NOMO-1 (cell line): ENCODE data around the gene DMAP1.

Experiments used
- DNase-seq, 2 experiments: peaks; one replicate each; lab custom pipeline; 2025; ENCODE audit not compliant: unreplicated experiment in 2 of 2; lab: John Stamatoyannopoulos, UW

DMAP1 gene

GRCh38 chr1:44251989-44252671, 38.9 kb downstream of the DMAP1 start:
- DNase-seq: no peak

GRCh38 chr1:44254392-44254910, 41.2 kb downstream of the DMAP1 start:
- no peak for DNase-seq

GRCh38 chr1:44256762-44257554, 43.7 kb downstream of the DMAP1 start:
- no peak for DNase-seq

GRCh38 chr1:44259090-44259489, 45.8 kb downstream of the DMAP1 start:
- DNase-seq: no peak

- DNase-seq: no peak
These were observed 47.5 kb downstream of the DMAP1 start for GRCh38 chr1:44260792-44261170.

GRCh38 chr1:44261171-44261817, 48.0 kb downstream of the DMAP1 start:
- no peak for DNase-seq

- peak; percentile 46 to 47 for DNase-seq
These were observed 48.7 kb downstream of the DMAP1 start for GRCh38 chr1:44261962-44262361.

- no peak for DNase-seq
These were observed 49.1 kb downstream of the DMAP1 start for GRCh38 chr1:44262414-44262813.

GRCh38 chr1:44262816-44263567, 49.7 kb downstream of the DMAP1 start:
- DNase-seq: no peak

GRCh38 chr1:44263568-44264450, 50.5 kb downstream of the DMAP1 start:
- peak; percentile 51 for DNase-seq

- no peak for DNase-seq
These were observed 51.1 kb downstream of the DMAP1 start for GRCh38 chr1:44264451-44264771.

GRCh38 chr1:44265656-44266358, 52.5 kb downstream of the DMAP1 start:
- peak in 1 of 2 experiments; percentile 13 for DNase-seq

GRCh38 chr1:44266400-44267344, 53.4 kb downstream of the DMAP1 start:
- DNase-seq: no peak

GRCh38 chr1:44267438-44267837, 54.2 kb downstream of the DMAP1 start:
- DNase-seq: no peak

- DNase-seq: no peak
These were observed 54.8 kb downstream of the DMAP1 start for GRCh38 chr1:44268054-44268453.
